SK-N-SH (cell line): Measurements from ENCODE around the gene COPS3.

Experiments used
- EP300 ChIP-seq, 2 experiments: IDR thresholded peaks; 2 replicates each; pipeline versions ENCODE4 v1.4.0 to v1.6.1; 2012; ENCODE audit warnings: borderline replicate concordance in 1 of 2, low read depth in 1 of 2, low read length in 1 of 2
- EZH2phosphoT487 ChIP-seq: fragments of 200-600 bp; sonication (generic); IDR thresholded peaks from 2 replicates; pipeline ENCODE4 v1.6.1; 2017; ENCODE audit warnings: low read depth, mixed run types, mild to moderate bottlenecking, antibody characterized with exemption, moderate library complexity, borderline replicate concordance
- FOXJ3 ChIP-seq: sonication (generic); formaldehyde crosslinking; IDR thresholded peaks from 2 replicates; pipeline ENCODE4 v1.5.1; 2020; ENCODE audit warnings: mild to moderate bottlenecking, missing genetic modification reagents
- USF2 ChIP-seq: fragments of 150-350 bp; IDR thresholded peaks from 2 replicates; pipeline ENCODE4 v1.6.1; 2017; ENCODE audit warnings: antibody characterized with exemption, low read length, low read depth, borderline replicate concordance
- ZBTB33 ChIP-seq: IDR thresholded peaks from 2 replicates; pipeline ENCODE4 v1.4.0; 2012; ENCODE audit warnings: low read depth, borderline replicate concordance
- TF ChIP-seq, protein P1 (sequence below): fragments of 200-600 bp; sonication (generic); IDR thresholded peaks from 2 replicates; pipeline ENCODE4 v1.6.1; 2017; ENCODE audit warnings: antibody characterized with exemption, mild to moderate bottlenecking, moderate library complexity

DNA sequence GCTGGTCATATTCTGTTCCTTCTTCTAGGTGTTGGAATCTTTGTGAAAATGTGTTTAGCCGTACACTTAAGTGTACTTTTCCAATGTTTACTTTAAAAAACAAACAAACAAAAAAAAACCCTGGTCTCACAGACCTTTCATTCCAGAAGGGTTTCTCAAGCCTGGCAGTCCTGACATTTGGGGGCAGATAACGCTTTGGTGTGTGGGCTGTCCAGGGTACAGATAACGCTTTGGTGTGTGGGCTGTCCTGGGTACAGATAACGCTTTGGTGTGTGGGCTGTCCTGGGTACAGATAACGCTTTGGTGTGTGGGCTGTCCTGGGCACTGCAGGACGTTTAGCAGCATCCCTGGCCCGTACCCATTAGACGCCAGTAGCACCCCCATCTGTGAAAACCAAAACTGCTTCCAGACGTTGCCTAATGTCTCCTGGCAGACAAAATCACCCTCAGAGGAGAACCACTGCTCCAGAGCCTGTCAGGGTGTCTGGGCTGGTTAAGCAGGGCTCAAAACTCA is 28.8 kb downstream of the COPS3 start:
- TF ChIP-seq, protein P1, sequence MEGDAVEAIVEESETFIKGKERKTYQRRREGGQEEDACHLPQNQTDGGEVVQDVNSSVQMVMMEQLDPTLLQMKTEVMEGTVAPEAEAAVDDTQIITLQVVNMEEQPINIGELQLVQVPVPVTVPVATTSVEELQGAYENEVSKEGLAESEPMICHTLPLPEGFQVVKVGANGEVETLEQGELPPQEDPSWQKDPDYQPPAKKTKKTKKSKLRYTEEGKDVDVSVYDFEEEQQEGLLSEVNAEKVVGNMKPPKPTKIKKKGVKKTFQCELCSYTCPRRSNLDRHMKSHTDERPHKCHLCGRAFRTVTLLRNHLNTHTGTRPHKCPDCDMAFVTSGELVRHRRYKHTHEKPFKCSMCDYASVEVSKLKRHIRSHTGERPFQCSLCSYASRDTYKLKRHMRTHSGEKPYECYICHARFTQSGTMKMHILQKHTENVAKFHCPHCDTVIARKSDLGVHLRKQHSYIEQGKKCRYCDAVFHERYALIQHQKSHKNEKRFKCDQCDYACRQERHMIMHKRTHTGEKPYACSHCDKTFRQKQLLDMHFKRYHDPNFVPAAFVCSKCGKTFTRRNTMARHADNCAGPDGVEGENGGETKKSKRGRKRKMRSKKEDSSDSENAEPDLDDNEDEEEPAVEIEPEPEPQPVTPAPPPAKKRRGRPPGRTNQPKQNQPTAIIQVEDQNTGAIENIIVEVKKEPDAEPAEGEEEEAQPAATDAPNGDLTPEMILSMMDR: no peak
- TF ChIP-seq EP300 (IDR thresholded peaks at IDR 0.05; ENCODE audit: borderline replicate concordance in 1 of 2, low read depth in 1 of 2, low read length in 1 of 2): no peak
- no peak for TF ChIP-seq ZBTB33
- no peak for TF ChIP-seq FOXJ3 (CRISPR knock-in tag)
- no peak for TF ChIP-seq EZH2phosphoT487
- TF ChIP-seq USF2: no peak
